CD4-positive, alpha-beta T cell (primary cell): Measurements from ENCODE around the gene TP63. TPM values are rescaled to one million over a fixed set of nuclear protein-coding genes. Genes with fewer than 3 reads are reported as not detected.
"Not testable (repeated sequence)": the region's sequence is repeated elsewhere in the genome, so short reads cannot be mapped to it uniquely, and the experiment has no call there.

Experiments used
- ATAC-seq: fragments of 200-7000 bp; cut with Tn5 transposase; one replicate; pipeline ENCODE4 v1.10.0; 2022; ENCODE audit warnings: mild to moderate bottlenecking; ENCODE audit not compliant: poor library complexity
- CTCF ChIA-PET: fragments of 350-600 bp; sonication (Branson Sonifier 250); formaldehyde crosslinking; loops from one replicate; lab custom pipeline; 2021; ENCODE audit warnings: antibody characterized with exemption, inconsistent platforms; lab: Charles Lee
- POLR2A ChIA-PET: fragments of 350-600 bp; sonication (Branson Sonifier 250); formaldehyde crosslinking; loops from one replicate; lab custom pipeline; 2021; ENCODE audit warnings: antibody characterized with exemption, inconsistent platforms; lab: Charles Lee
- DNase-seq, 14 experiments: peaks; one replicate each; pipeline ENCODE4 v3.0.0-alpha.2; 2013 to 2020; ENCODE audit warnings: mixed read lengths in 2 of 14
- H3K27ac ChIP-seq, 2 donors: one replicate each; pipeline versions ENCODE4 v1.5.1 to v1.7.0; 2013; ENCODE audit warnings: low read length in 2 of 2, low read depth in 1 of 2, mild to moderate bottlenecking in 1 of 2
- H3K27me3 ChIP-seq, 2 experiments: 1 replicate in 1 of 2; 2 replicates in 1 of 2; pipeline versions ENCODE4 v1.6.1 to v1.7.0; 2013; ENCODE audit warnings: low read length in 2 of 2, control low read depth in 1 of 2, mild to moderate bottlenecking in 1 of 2, moderate library complexity in 1 of 2; ENCODE audit not compliant: insufficient read depth in 2 of 2, control insufficient read depth in 1 of 2
- H3K36me3 ChIP-seq: one replicate; pipeline ENCODE4 v1.6.1; 2013; ENCODE audit warnings: low read length, control low read depth; ENCODE audit not compliant: insufficient read depth
- H3K4me1 ChIP-seq: one replicate; pipeline ENCODE4 v1.6.1; 2013; ENCODE audit warnings: low read length, control low read depth; ENCODE audit not compliant: insufficient read depth
- H3K4me3 ChIP-seq: one replicate; pipeline ENCODE4 v1.5.1; 2013; ENCODE audit warnings: mild to moderate bottlenecking, low read length, moderate library complexity
- H3K9me3 ChIP-seq, 2 experiments: 1 replicate in 1 of 2; 2 replicates in 1 of 2; pipeline versions ENCODE4 v1.6.1 to v1.7.0; 2013; ENCODE audit warnings: low read length in 2 of 2, mild to moderate bottlenecking in 2 of 2, control low read depth in 1 of 2, moderate library complexity in 1 of 2; ENCODE audit not compliant: control insufficient read depth in 1 of 2, insufficient read depth in 1 of 2
- H3K27ac Mint-ChIP-seq: one replicate; pipeline ENCODE4 v1.8.0; 2020; ENCODE audit warnings: mixed read lengths
- H3K27me3 Mint-ChIP-seq: one replicate; pipeline ENCODE4 v1.8.0; 2021; ENCODE audit warnings: mixed read lengths
- H3K36me3 Mint-ChIP-seq: one replicate; pipeline ENCODE4 v1.8.0; 2021; ENCODE audit warnings: low read depth, mixed read lengths
- H3K4me1 Mint-ChIP-seq: one replicate; pipeline ENCODE4 v1.8.0; 2021; ENCODE audit warnings: low read depth, mixed read lengths
- H3K4me3 Mint-ChIP-seq: one replicate; pipeline ENCODE4 v1.8.0; 2020; ENCODE audit warnings: mild to moderate bottlenecking, mixed read lengths
- H3K9me3 Mint-ChIP-seq: one replicate; pipeline ENCODE4 v1.8.0; 2020; ENCODE audit warnings: mixed read lengths
- CTCF ChIP-seq: fragments of 200-600 bp; IDR thresholded peaks from one replicate; pipeline ENCODE4 v1.8.0; 2022; ENCODE audit warnings: antibody characterized with exemption, mild to moderate bottlenecking
- intact Hi-C, 2 experiments: fragments of 100-400 bp; cut with DNase I in 1 of 2; cut with micrococcal nuclease in 1 of 2; formaldehyde crosslinking; loops; one replicate each; pipeline versions ENCODE4 v1.15.1 to v1.9.0; 2023 to 2025; cut with DNase I, micrococcal nuclease
- total RNA-seq, 174 experiments: library from RNA in 2 of 174; stranded (reverse) in 2 of 174; gene quantifications; one replicate each; pipeline ENCODE4 v1.2.3 and lab custom pipeline; 2021 to 2026

TP63 gene
- total RNA-seq, 2 experiments from 2014 or later: 0.31 TPM; not detected in 1

- no peaks in the 10 kb centered on the region for H3K27me3 Mint-ChIP-seq
- ATAC-seq (no peak), DNase-seq (no peak)
- no peak for TF ChIP-seq CTCF
- H3K4me3 ChIP-seq: no peak overlapping the region
- POLR2A ChIA-PET: interaction anchor here (0.5 kb wide), 1 partner anchor 100 kb away, joined by 5 read pairs; no protein-coding TSS in a partner anchor
- no peak overlapping the region for H3K27ac Mint-ChIP-seq
- peaks cover 8% of the 10 kb centered on the region for H3K9me3 Mint-ChIP-seq
- no peak overlapping the region for H3K27ac ChIP-seq
- H3K4me1 ChIP-seq: no peaks in the 10 kb centered on the region
- no peak overlapping the region for H3K4me3 Mint-ChIP-seq
- intact Hi-C loops: no loop called here
- no peaks in the 10 kb centered on the region for H3K36me3 ChIP-seq
- no peaks in the 10 kb centered on the region for H3K36me3 Mint-ChIP-seq
- CTCF ChIA-PET: interaction anchor here (0.7 kb wide), 1 partner anchor 47 kb away, joined by 4 read pairs; no protein-coding TSS in a partner anchor
- no peaks in the 10 kb centered on the region for H3K4me1 Mint-ChIP-seq
- no peaks in the 10 kb centered on the region for H3K27me3 ChIP-seq
- H3K9me3 ChIP-seq: peaks cover 10 to 16% of the 10 kb centered on the region in 2 experiments
These were observed 116.9 kb downstream of the TP63 start for GRCh38 chr3:189748046-189748445.

GRCh38 chr3:189750972-189751371 lies 119.8 kb downstream of the TP63 start:
- H3K4me3 Mint-ChIP-seq, H3K4me3 ChIP-seq, H3K9me3 ChIP-seq, H3K27me3 Mint-ChIP-seq, H3K4me1 ChIP-seq, H3K4me1 Mint-ChIP-seq, intact Hi-C loops, H3K9me3 Mint-ChIP-seq, H3K36me3 Mint-ChIP-seq, CTCF ChIA-PET, POLR2A ChIA-PET, H3K27ac ChIP-seq, ATAC-seq, H3K36me3 ChIP-seq, H3K27me3 ChIP-seq, H3K27ac Mint-ChIP-seq, DNase-seq: not testable (repeated sequence)

- no peaks in the 10 kb centered on the region for H3K27me3 Mint-ChIP-seq
- POLR2A ChIA-PET: no interaction called here
- no peaks in the 10 kb centered on the region for H3K9me3 Mint-ChIP-seq
- H3K36me3 Mint-ChIP-seq: no peaks in the 10 kb centered on the region
- Histone ChIP-seq H3K4me1 (no peaks in the 10 kb centered on the region), H3K27me3 (no peaks in the 10 kb centered on the region), H3K4me3 (no peak overlapping the region), H3K9me3 (no peaks in the 10 kb centered on the region), H3K36me3 (no peaks in the 10 kb centered on the region), H3K27ac (no peak overlapping the region)
- no peak overlapping the region for H3K27ac Mint-ChIP-seq
- ATAC-seq (no peak), DNase-seq (no peak)
- no peak overlapping the region for H3K4me3 Mint-ChIP-seq
- H3K4me1 Mint-ChIP-seq: no peaks in the 10 kb centered on the region
- intact Hi-C loops: no loop called here
- CTCF ChIA-PET: no interaction called here
- no peak for TF ChIP-seq CTCF
These were observed 123.2 kb downstream of the TP63 start for GRCh38 chr3:189754356-189754755.

GRCh38 chr3:189756582-189757078 lies 125.4 kb downstream of the TP63 start:
- POLR2A ChIA-PET: no interaction called here
- ATAC-seq (no peak), DNase-seq (no peak)
- no peaks in the 10 kb centered on the region for H3K27me3 Mint-ChIP-seq
- CTCF ChIA-PET: no interaction called here
- no peaks in the 10 kb centered on the region for H3K4me1 ChIP-seq
- H3K27ac Mint-ChIP-seq: no peak overlapping the region
- H3K36me3 ChIP-seq: no peaks in the 10 kb centered on the region
- no peak overlapping the region for H3K4me3 ChIP-seq
- no peak overlapping the region for H3K4me3 Mint-ChIP-seq
- intact Hi-C loops: no loop called here
- H3K9me3 Mint-ChIP-seq: no peaks in the 10 kb centered on the region
- no peaks in the 10 kb centered on the region for H3K9me3 ChIP-seq
- no peak for TF ChIP-seq CTCF
- H3K4me1 Mint-ChIP-seq: no peaks in the 10 kb centered on the region
- no peak overlapping the region for H3K27ac ChIP-seq
- no peaks in the 10 kb centered on the region for H3K36me3 Mint-ChIP-seq
- H3K27me3 ChIP-seq: no peaks in the 10 kb centered on the region
